Adrenal gland (tissue), 19 donors: Measurements from ENCODE around the gene RNF141. TPM values are rescaled to one million over a fixed set of nuclear protein-coding genes. Genes with fewer than 3 reads are reported as not detected.
A peak's percentile ranks its signal among the peaks of the same experiment; 100 is the strongest.

Experiments used
- DNase-seq, 7 donors: peaks; one replicate each; pipeline ENCODE4 v3.0.0-alpha.2; 2019 to 2020
- H3K27ac ChIP-seq, 5 donors: fragments of 200-600 bp; sonication (generic) in 4 of 5; 1 replicate in 3 of 5; 2 replicates in 2 of 5; pipeline versions ENCODE4 v1.5.1 to v1.8.0; 2016 to 2020; ENCODE audit warnings: mild to moderate bottlenecking in 1 of 5
- H3K27me3 ChIP-seq: fragments of 200-600 bp; 2 replicates; pipeline ENCODE4 v1.8.0; 2021
- H3K36me3 ChIP-seq, 2 donors: fragments of 200-600 bp; replicated peaks in 1 of 2; 1 replicate in 1 of 2; 2 replicates in 1 of 2; pipeline versions ENCODE4 v1.5.1 to v1.8.0; 2018 to 2022
- H3K4me1 ChIP-seq, 2 donors: fragments of 200-600 bp; replicated peaks in 1 of 2; 1 replicate in 1 of 2; 2 replicates in 1 of 2; pipeline versions ENCODE4 v1.5.1 to v1.8.0; 2018 to 2021
- H3K4me3 ChIP-seq, 4 donors: fragments of 200-600 bp; sonication (generic) in 3 of 4; one replicate each; pipeline ENCODE4 v1.5.1; 2016 to 2018
- H3K9me3 ChIP-seq, 3 donors: fragments of 200-600 bp; sonication (generic) in 1 of 3; replicated peaks in 1 of 3; 1 replicate in 2 of 3; 2 replicates in 1 of 3; pipeline versions ENCODE4 v1.5.1 to v1.8.0; 2016 to 2021
- CTCF ChIP-seq, 6 experiments: fragments of 450-650 bp in 4 of 6; fragments of 200-600 bp in 2 of 6; sonication (generic) in 1 of 6; IDR thresholded peaks; 1 replicate in 5 of 6; 2 replicates in 1 of 6; pipeline versions ENCODE4 v1.5.1 to v1.8.0; 2016 to 2021; ENCODE audit warnings: antibody characterized with exemption in 6 of 6, mild to moderate bottlenecking in 2 of 6, moderate library complexity in 1 of 6
- POLR2A ChIP-seq, 2 donors: fragments of 450-650 bp; IDR thresholded peaks; one replicate each; pipeline ENCODE4 v1.6.1; 2017; ENCODE audit warnings: antibody characterized with exemption in 2 of 2, mild to moderate bottlenecking in 2 of 2, moderate library complexity in 1 of 2
- WGBS, 4 donors: extraction: QIAGEN DNeasy Blood & Tissue Kit in 2 of 4; methylation state at CpG; one replicate each; pipeline versions ENCODE4 v1.1.5 to v1.1.7; 2013 to 2017; 5-methylcytosine and 5-hydroxymethylcytosine counted together
- intact Hi-C, 2 donors: fragments of 100-400 bp; cut with DNase I; formaldehyde crosslinking; loops; one replicate each; pipeline versions ENCODE4 v1.14.1 to v1.15.0; 2022 to 2023
- long read RNA-seq, 10 donors: library from polyadenylated mRNA in 3 of 10; unstranded in 2 of 10; stranded (forward) in 1 of 10; transcript quantifications; one replicate each; pipeline ENCODE4 v2.0.0 and lab custom pipeline, GENCODE V29; 2021 to 2026
- polyA plus RNA-seq, 3 donors: library from polyadenylated mRNA; stranded (reverse); fragments of 200-250 nt in 2 of 3; fragments of 350-450 nt in 1 of 3; fragmentation: Illumina TruSeq in 1 of 3; extraction: RNeasy Lipid Tissue Mini Kit (QIAGEN cat#74804) in 1 of 3; gene quantifications; one replicate each; pipeline ENCODE4 v1.2.3, GENCODE V29; 2013 to 2014
- total RNA-seq, 9 donors: library from RNA; depleted of rRNA in 4 of 9; stranded (reverse); fragments of >200 nt in 4 of 9; fragments of 120-200 nt in 1 of 9; fragmentation: NEBNext Ultra II Directional in 1 of 9; extraction: Animal tissue kit (Norgen Biotek cat#: 25700) in 1 of 9; gene quantifications; one replicate each; pipeline versions ENCODE4 v1.1.0 to v1.2.4, GENCODE V29; 2013 to 2023
- donor health status: healthy with polysubstance abuse.
- donor health status: Bipolar disorder and iron deficiency.
- donor health status: DM: yes; HTN: yes; CAD: no.
- donor health status: DM: no; HTN: no; CAD: no.
- donor health status: DM: no; HTN: no; CAD: no.
- donor health status: DM: yes; HTN: yes; CAD: no.

Gene RNF141
- 100 to 1,000 TPM in 1 of 9 donors, 10 to 100 TPM in 8; 42.8 to 109 (median 56.4) TPM for total RNA-seq
- polyA plus RNA-seq = 10 to 100 TPM; 10.3 to 63.5 (median 16.2) TPM
- long read RNA-seq, donor 1, full-length matches to known transcripts = 45 of 45 reads
- long read RNA-seq, donor 1, partial matches to known transcripts = 0 of 45 reads
- long read RNA-seq, donor 1, other reads (novel, unspliced or antisense) = 0 of 45 reads
- long read RNA-seq, donor 2, full-length matches to known transcripts = 39 of 39 reads
- long read RNA-seq, donor 2, partial matches to known transcripts = 0 of 39 reads
- long read RNA-seq, donor 2, other reads (novel, unspliced or antisense) = 0 of 39 reads
- long read RNA-seq, donor 3, full-length matches to known transcripts = 41 of 41 reads
- long read RNA-seq, donor 3, partial matches to known transcripts = 0 of 41 reads
- long read RNA-seq, donor 3, other reads (novel, unspliced or antisense) = 0 of 41 reads
- long read RNA-seq, donor 4, full-length matches to known transcripts = 41 of 43 reads
- long read RNA-seq, donor 4, partial matches to known transcripts = 2 of 43 reads
- long read RNA-seq, donor 4, other reads (novel, unspliced or antisense) = 0 of 43 reads
- long read RNA-seq, donor 5, full-length matches to known transcripts = 86 of 88 reads
- long read RNA-seq, donor 5, partial matches to known transcripts = 1 of 88 reads
- long read RNA-seq, donor 5, other reads (novel, unspliced or antisense) = 1 of 88 reads
- long read RNA-seq, donor 6, full-length matches to known transcripts = 16 of 17 reads
- long read RNA-seq, donor 6, partial matches to known transcripts = 0 of 17 reads
- long read RNA-seq, donor 6, other reads (novel, unspliced or antisense) = 1 of 17 reads
- long read RNA-seq, donor 7, full-length matches to known transcripts = 24 of 24 reads
- long read RNA-seq, donor 7, partial matches to known transcripts = 0 of 24 reads
- long read RNA-seq, donor 7, other reads (novel, unspliced or antisense) = 0 of 24 reads
- long read RNA-seq, donor 8, full-length matches to known transcripts = 37 of 37 reads
- long read RNA-seq, donor 8, partial matches to known transcripts = 0 of 37 reads
- long read RNA-seq, donor 8, other reads (novel, unspliced or antisense) = 0 of 37 reads
- long read RNA-seq, donor 9, full-length matches to known transcripts = 52 of 52 reads
- long read RNA-seq, donor 9, partial matches to known transcripts = 0 of 52 reads
- long read RNA-seq, donor 9, other reads (novel, unspliced or antisense) = 0 of 52 reads
- long read RNA-seq, donor 10, full-length matches to known transcripts = 20 of 20 reads
- long read RNA-seq, donor 10, partial matches to known transcripts = 0 of 20 reads
- long read RNA-seq, donor 10, other reads (novel, unspliced or antisense) = 0 of 20 reads

- peak within 1 kb of the TSS; percentile 2 to 83 (median 58) for H3K4me3 ChIP-seq
- no peaks in the 10 kb centered on the region for H3K27me3 ChIP-seq
- peak; percentile 94 to 98 (median 97) for DNase-seq
- TF ChIP-seq CTCF (IDR thresholded peaks at IDR 0.05) = peak; percentile 61 to 93 (median 81)
- peak; percentile 85 to 97 for TF ChIP-seq POLR2A (IDR thresholded peaks at IDR 0.05)
- WGBS, 4 donors = 0 to 2% (median 1%) methylated on average over 7 to 54 of the region's 54 CpGs
- no peaks in the 10 kb centered on the region for H3K36me3 ChIP-seq
- H3K4me1 ChIP-seq = peaks cover 0 to 24% of the 10 kb centered on the region in 2 donors
- intact Hi-C loops = no loop called here
- peak within 1 kb of the TSS; percentile 42 to 95 (median 83) for H3K27ac ChIP-seq
- no peaks in the 10 kb centered on the region for H3K9me3 ChIP-seq
Measured at GRCh38 chr11:10540915-10541560, at the start of gene RNF141. RNF141 (minus strand) TSS chr11:10541187; CDS start chr11:10534158, 7,029 bp downstream.

GRCh38 chr11:10590218-10590915 lies 49.4 kb upstream of the RNF141 start:
- no peak for DNase-seq
- Histone ChIP-seq H3K4me3 (no peak overlapping the region), H3K27ac (no peak overlapping the region), H3K27me3 (no peaks in the 10 kb centered on the region), H3K36me3 (no peaks in the 10 kb centered on the region), H3K4me1 (peaks cover 0 to 14% of the 10 kb centered on the region in 2 donors), H3K9me3 (no peaks in the 10 kb centered on the region)
- WGBS, 4 donors = 74 to 90% (median 80%) methylated on average over 2 of the region's 2 CpGs
- intact Hi-C loops = no loop called here
- no peak for TF ChIP-seq CTCF (IDR thresholded peaks at IDR 0.05)
- TF ChIP-seq POLR2A (IDR thresholded peaks at IDR 0.05) = no peak

- no peak overlapping the region for H3K4me3 ChIP-seq
- no peak for DNase-seq
- peaks cover 4 to 29% of the 10 kb centered on the region in 2 donors for H3K4me1 ChIP-seq
- TF ChIP-seq CTCF (IDR thresholded peaks at IDR 0.05) = no peak
- H3K27ac ChIP-seq = no peak overlapping the region
- H3K36me3 ChIP-seq = no peaks in the 10 kb centered on the region
- intact Hi-C loops = no loop called here
- 84 to 93% (median 89%) methylated on average over 2 of the region's 2 CpGs for WGBS, 4 donors
- no peaks in the 10 kb centered on the region for H3K9me3 ChIP-seq
- H3K27me3 ChIP-seq = no peaks in the 10 kb centered on the region
Measured at GRCh38 chr11:10588904-10589303, 47.9 kb upstream of the RNF141 start.
